Activated CD4-positive, alpha-beta T cell treated with anti-CD3 and anti-CD28 coated beads for 48 hours (primary cell): ENCODE data around the gene CNTFR.

ENCODE experiments used
- DNase-seq: peaks from one replicate; pipeline ENCODE4 v3.0.0-alpha.2; 2020

The CNTFR gene

DNA sequence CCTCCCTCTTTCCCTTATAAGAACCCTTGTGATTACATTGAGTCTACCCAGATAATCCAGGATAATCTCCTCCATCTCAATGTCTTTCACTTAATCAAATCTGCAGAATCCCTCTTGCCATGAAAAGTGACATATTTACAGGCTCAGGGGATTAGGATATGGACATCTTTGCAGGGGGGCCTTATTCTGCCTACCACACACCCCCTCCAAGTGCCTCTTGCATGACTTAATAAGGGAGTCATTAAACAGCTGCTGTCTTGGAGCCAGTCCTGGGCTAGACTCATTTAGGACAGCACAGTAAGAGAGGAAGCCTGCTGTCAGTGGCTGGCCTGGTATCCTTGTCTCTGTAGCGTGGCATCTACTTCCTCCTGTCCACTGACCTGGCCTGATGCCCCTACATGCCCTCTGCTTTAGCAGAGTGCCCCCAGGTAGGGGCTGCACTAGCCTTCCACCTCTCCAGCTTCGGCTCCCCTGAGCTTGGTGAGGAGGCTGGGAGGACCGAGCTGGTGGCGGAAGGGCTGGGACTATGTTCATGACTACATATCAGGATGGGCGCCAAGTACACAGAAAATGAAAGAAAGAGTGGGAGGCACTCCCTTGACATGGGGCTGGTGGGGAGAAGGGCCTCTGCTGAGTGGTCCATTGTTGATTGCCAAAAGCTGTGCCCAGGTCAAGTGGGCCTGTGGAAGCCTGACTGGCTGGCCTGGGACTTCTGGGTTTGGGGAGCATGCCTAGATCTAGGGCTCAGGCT, 84.0 kb downstream of the CNTFR start:
- no peak for DNase-seq

DNA sequence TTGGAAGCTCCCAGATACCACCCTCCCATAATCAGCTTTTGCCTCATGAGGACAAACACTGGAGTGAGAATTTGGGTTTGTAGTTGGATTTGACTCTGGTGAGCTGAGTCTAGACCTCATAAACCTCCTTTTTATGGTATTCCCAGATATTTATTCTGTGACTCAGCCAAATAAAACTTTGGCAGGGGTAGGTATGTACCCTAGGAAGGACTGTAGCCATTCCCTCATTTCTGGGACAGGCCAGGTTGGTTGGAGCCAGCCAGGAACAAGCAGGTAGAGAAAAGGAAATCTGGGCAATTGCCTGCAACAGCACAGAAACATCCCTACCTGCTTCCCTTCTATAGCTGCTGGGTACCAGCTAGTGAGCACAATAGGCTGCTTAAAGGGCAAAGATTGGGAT, 86.1 kb downstream of the CNTFR start:
- DNase-seq = no peak

DNA sequence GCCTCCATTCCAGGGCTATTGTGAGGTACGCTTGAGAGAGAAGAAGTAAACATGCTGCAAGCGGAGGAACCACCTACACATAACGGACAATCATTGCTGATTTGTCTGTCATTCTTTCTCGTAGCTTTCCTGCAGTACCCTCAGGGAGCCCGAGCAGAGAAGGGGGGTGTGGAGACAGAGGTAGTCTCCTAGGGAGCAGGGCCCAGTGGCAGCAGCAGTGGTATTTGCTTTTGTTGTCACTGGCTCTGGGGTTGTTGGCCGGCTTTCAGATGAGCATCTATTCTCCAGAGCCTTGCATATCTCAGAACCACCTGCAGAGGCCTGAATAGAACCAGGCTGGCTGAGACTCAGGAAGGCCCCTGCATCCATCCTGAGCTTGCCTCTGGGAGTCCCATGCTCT, 86.6 kb downstream of the CNTFR start:
- no peak for DNase-seq

DNA sequence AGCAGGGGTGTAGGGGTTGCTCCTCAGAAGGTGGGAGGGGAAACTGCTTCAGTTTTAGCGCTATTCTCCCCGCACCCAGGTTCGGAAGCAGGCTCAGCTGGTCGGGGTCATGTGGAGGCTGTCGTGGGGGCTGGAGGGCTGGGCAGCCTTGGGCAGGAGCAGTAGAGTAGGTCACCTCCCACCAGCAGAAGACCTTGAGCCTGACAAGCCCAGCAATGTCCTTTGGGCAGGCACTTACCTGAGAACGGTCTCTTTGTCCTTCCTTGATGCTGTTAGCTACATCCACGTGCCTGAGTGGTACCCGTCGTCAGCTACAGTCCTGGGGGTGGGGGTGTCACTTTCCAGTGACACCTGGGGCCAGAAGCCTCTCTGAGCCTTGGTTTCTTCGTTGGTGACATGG, 87.1 kb downstream of the CNTFR start:
- DNase-seq = no peak

DNA sequence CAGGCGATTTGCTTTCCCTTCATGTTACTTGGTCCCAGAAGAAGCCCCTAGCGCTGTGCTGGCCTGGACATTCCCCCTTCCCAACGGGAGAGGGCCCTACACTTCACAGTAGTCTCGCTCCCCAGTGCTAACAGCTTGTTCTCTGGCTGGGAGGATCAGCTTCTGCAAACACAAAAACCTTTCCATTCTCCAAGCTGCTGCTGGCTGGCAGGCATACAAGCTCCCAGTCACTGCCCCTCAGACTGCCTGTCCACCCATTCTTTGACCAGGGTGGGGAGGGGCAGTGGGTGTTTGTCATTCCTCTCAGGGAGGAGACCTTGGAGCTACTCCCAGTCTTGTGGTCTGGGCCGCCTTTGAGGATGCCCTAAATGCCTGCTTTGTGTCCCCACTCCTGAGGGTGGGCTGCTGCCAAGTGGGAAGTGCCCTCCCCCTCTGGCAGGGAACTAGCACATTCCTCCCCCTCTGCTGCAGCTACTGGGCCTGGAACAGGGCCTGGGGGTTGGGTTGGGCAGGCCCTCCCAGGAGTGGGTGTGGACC, 87.6 kb downstream of the CNTFR start:
- no peak for DNase-seq
